ENCODE data around the gene CACNB1. TPM values are rescaled to one million over a fixed set of nuclear protein-coding genes. Genes with fewer than 3 reads are reported as not detected.

CACNB1 gene
- total RNA-seq, 1 donor from 2014 or later: 77.1 TPM

DNA sequence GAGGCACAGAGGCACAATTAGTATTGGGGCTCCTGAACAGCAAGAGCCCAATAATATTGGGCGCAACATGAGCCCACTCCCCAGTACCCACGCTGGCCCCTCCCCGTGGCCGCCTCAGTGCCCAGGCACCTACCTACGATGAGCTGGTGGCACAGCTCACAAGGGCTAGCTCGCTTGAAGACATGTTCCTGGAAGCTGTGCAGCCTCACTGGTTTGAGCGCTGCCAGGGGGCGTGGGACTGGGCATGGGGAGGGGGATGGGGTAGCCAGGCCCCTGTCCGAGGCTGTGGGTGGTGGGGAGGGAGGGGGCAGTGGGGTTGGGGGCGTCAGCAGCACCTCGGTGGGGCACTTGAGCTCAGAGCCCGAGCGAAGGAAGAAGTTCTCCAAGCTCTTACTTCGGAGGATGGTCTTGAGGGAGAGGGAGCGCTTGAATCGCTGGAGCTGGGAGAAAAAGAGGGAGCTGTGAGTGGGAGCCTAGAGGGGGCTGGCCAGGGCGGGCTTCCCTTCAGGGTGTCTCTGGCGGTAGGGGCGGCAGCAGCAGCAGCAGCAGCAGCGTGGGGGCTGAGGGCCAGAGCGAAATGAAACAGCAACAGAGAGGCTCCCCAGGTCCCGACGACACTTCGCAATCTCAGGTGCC, 20.4 kb upstream of the CACNB1 start:
- no peak overlapping the region for H3K4me3 Mint-ChIP-seq (ENCODE audit: unreplicated experiment)
- DNase-seq: no peak
- no peaks in the 10 kb centered on the region for H3K4me1 Mint-ChIP-seq (ENCODE audit: low read depth, unreplicated experiment)
- H3K27ac Mint-ChIP-seq (ENCODE audit: unreplicated experiment): no peak overlapping the region
- TF ChIP-seq CTCF (IDR thresholded peaks at IDR 0.05; ENCODE audit: partially characterized antibody, unreplicated experiment): no peak
- H3K27me3 Mint-ChIP-seq (ENCODE audit: unreplicated experiment): peaks cover 9% of the 10 kb centered on the region
- H3K36me3 Mint-ChIP-seq (ENCODE audit: unreplicated experiment): no peaks in the 10 kb centered on the region
- peaks cover 3% of the 10 kb centered on the region for H3K9me3 Mint-ChIP-seq (ENCODE audit: unreplicated experiment)

- H3K27ac Mint-ChIP-seq (ENCODE audit: unreplicated experiment): no peak overlapping the region
- peaks cover 2% of the 10 kb centered on the region for H3K4me1 Mint-ChIP-seq (ENCODE audit: low read depth, unreplicated experiment)
- no peak overlapping the region for H3K4me3 Mint-ChIP-seq (ENCODE audit: unreplicated experiment)
- peaks cover 11% of the 10 kb centered on the region for H3K27me3 Mint-ChIP-seq (ENCODE audit: unreplicated experiment)
- TF ChIP-seq CTCF (IDR thresholded peaks at IDR 0.05; ENCODE audit: partially characterized antibody, unreplicated experiment): no peak
- H3K36me3 Mint-ChIP-seq (ENCODE audit: unreplicated experiment): no peaks in the 10 kb centered on the region
- no peak for DNase-seq
- H3K9me3 Mint-ChIP-seq (ENCODE audit: unreplicated experiment): peaks cover 5% of the 10 kb centered on the region
These were observed 16.4 kb upstream of the CACNB1 start for GRCh38 chr17:39213852-39214251.

GRCh38 chr17:39212841-39213480, 15.5 kb upstream of the CACNB1 start:
- H3K4me3 Mint-ChIP-seq (ENCODE audit: unreplicated experiment): no peak overlapping the region
- H3K27me3 Mint-ChIP-seq (ENCODE audit: unreplicated experiment): peaks cover 11% of the 10 kb centered on the region
- no peak for DNase-seq
- peaks cover 5% of the 10 kb centered on the region for H3K9me3 Mint-ChIP-seq (ENCODE audit: unreplicated experiment)
- H3K36me3 Mint-ChIP-seq (ENCODE audit: unreplicated experiment): no peaks in the 10 kb centered on the region
- TF ChIP-seq CTCF (IDR thresholded peaks at IDR 0.05; ENCODE audit: partially characterized antibody, unreplicated experiment): no peak
- no peak overlapping the region for H3K27ac Mint-ChIP-seq (ENCODE audit: unreplicated experiment)
- H3K4me1 Mint-ChIP-seq (ENCODE audit: low read depth, unreplicated experiment): peaks cover 6% of the 10 kb centered on the region

DNA sequence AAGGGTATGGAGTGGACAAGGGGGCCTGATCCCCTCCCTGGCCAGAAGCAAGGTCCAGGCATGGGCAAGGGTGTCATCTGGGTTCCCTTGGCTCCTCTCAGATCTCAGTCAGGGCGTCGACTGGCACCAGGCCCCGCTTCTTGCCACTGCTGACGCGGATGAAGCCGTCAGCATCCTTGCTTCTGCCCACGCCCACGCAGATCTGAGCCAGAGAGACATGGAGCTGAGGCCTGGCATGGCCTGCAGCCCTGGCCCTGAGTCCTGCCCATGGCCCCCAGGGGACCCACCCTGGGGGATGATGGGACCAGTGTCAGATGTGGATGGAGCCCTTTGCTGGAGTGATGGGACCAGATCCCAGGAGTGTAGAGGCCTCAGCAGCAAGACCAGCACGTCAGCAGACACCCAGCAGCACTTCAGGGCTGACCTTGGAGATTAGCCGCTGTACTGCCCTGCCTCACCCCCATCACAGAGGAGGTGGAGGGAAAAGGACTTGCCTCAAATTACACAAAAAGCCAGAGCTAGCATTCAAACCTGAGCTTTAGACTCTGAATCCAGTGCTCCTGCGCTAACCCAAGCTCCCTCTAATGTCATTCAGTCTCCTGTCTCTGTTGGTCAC, 14.8 kb upstream of the CACNB1 start:
- Mint-ChIP-seq H3K36me3 (ENCODE audit: unreplicated experiment) (no peaks in the 10 kb centered on the region), H3K27me3 (ENCODE audit: unreplicated experiment) (peaks cover 11% of the 10 kb centered on the region), H3K27ac (ENCODE audit: unreplicated experiment) (no peak overlapping the region), H3K4me1 (ENCODE audit: low read depth, unreplicated experiment) (peaks cover 8% of the 10 kb centered on the region), H3K4me3 (ENCODE audit: unreplicated experiment) (no peak overlapping the region), H3K9me3 (ENCODE audit: unreplicated experiment) (peaks cover 5% of the 10 kb centered on the region)
- no peak for DNase-seq
- TF ChIP-seq CTCF (IDR thresholded peaks at IDR 0.05; ENCODE audit: partially characterized antibody, unreplicated experiment): no peak

DNA sequence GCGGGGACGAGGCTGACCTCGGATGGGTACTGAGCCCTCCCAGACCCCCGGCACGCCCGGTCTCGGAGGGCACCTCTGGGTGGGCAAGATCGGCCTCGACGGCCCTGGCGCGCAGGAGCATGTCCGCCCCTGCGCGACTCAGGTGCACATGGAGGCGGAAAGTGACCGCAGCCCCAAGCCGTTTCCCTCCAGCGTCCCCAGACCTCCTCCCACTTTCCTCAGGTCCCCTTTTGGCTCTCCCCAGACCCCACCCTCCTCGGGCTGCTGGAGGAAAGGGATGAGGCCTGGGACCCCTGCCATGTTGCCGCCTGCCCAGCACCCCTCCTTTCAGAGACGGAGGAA, 12.6 kb upstream of the CACNB1 start:
- peaks cover 11% of the 10 kb centered on the region for H3K4me1 Mint-ChIP-seq (ENCODE audit: low read depth, unreplicated experiment)
- TF ChIP-seq CTCF (IDR thresholded peaks at IDR 0.05; ENCODE audit: partially characterized antibody, unreplicated experiment): no peak
- H3K27me3 Mint-ChIP-seq (ENCODE audit: unreplicated experiment): peaks cover 5% of the 10 kb centered on the region
- DNase-seq: no peak
- H3K4me3 Mint-ChIP-seq (ENCODE audit: unreplicated experiment): peak overlapping the region; percentile 64
- no peaks in the 10 kb centered on the region for H3K36me3 Mint-ChIP-seq (ENCODE audit: unreplicated experiment)
- H3K9me3 Mint-ChIP-seq (ENCODE audit: unreplicated experiment): peaks cover 2% of the 10 kb centered on the region
- H3K27ac Mint-ChIP-seq (ENCODE audit: unreplicated experiment): no peak overlapping the region
